Measurements from ENCODE around the gene TTC6.

- TF ChIP-seq CTCF (IDR thresholded peaks at IDR 0.05) (no peak), ZFX (IDR thresholded peaks at IDR 0.05; ENCODE audit: borderline replicate concordance) (no peak)
Measured at GRCh38 chr14:37573356-37573755, 22.1 kb upstream of the TTC6 start.

Measured in 22Rv1 (cell line).